SK-N-SH treated with all-trans-retinoic acid at 6 μM for 48 hours (cell line): ENCODE results near the gene DOCK2.

Experiments
- ISL1 ChIP-seq: fragments of 250-450 bp; sonication (Bioruptor Pico); IDR thresholded peaks from 2 replicates; pipeline ENCODE4 v2.1.2; 2022; ENCODE audit warnings: mild to moderate bottlenecking, moderate library complexity
- ZFP30 ChIP-seq: fragments of 450-650 bp; formaldehyde crosslinking; IDR thresholded peaks from 2 replicates; pipeline ENCODE4 v1.5.0; 2022; ENCODE audit warnings: mild to moderate bottlenecking, moderate library complexity
- TF ChIP-seq, protein P1 (sequence below): fragments of 250-450 bp; sonication (Bioruptor Pico); IDR thresholded peaks from 2 replicates; pipeline ENCODE4 v1.5.1; 2020; ENCODE audit warnings: low read depth, mild to moderate bottlenecking, moderate library complexity
- TF ChIP-seq, protein P2 (sequence below): fragments of 250-450 bp; sonication (Bioruptor Pico); IDR thresholded peaks from 2 replicates; pipeline ENCODE4 v1.5.0; 2020; ENCODE audit warnings: mild to moderate bottlenecking, moderate library complexity
- TF ChIP-seq, protein P3 (sequence below): fragments of 250-450 bp; sonication (Bioruptor Pico); IDR thresholded peaks from 2 replicates; pipeline ENCODE4 v1.8.0; 2021; ENCODE audit warnings: low read depth, mild to moderate bottlenecking, moderate library complexity, borderline replicate concordance

DNA sequence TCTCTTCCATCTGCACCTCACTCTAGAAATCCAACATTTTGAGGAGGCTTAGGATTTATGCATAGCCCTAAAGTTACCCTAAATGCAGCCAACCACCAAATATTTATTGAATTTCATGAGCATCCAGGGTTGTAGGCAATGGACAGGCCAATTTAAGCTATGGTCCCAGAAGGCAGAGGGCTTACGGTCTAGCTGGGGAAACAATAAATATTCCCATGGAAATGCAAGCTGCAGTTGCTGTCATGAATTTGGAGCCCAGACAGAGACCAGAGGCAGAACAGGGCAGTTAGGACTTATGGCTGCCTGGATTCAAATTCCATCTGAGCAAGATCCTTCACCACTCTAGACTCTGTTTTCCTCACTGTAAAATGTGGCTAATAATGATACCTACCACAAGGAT, 352.3 kb downstream of the DOCK2 start:
- TF ChIP-seq ZFP30 (CRISPR knock-in tag) (no peak), ISL1 (CRISPR knock-in tag) (no peak)
- TF ChIP-seq, protein P1, sequence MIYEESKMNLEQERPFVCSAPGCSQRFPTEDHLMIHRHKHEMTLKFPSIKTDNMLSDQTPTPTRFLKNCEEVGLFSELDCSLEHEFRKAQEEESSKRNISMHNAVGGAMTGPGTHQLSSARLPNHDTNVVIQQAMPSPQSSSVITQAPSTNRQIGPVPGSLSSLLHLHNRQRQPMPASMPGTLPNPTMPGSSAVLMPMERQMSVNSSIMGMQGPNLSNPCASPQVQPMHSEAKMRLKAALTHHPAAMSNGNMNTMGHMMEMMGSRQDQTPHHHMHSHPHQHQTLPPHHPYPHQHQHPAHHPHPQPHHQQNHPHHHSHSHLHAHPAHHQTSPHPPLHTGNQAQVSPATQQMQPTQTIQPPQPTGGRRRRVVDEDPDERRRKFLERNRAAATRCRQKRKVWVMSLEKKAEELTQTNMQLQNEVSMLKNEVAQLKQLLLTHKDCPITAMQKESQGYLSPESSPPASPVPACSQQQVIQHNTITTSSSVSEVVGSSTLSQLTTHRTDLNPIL (CRISPR knock-in tag) = no peak
- TF ChIP-seq, protein P2, sequence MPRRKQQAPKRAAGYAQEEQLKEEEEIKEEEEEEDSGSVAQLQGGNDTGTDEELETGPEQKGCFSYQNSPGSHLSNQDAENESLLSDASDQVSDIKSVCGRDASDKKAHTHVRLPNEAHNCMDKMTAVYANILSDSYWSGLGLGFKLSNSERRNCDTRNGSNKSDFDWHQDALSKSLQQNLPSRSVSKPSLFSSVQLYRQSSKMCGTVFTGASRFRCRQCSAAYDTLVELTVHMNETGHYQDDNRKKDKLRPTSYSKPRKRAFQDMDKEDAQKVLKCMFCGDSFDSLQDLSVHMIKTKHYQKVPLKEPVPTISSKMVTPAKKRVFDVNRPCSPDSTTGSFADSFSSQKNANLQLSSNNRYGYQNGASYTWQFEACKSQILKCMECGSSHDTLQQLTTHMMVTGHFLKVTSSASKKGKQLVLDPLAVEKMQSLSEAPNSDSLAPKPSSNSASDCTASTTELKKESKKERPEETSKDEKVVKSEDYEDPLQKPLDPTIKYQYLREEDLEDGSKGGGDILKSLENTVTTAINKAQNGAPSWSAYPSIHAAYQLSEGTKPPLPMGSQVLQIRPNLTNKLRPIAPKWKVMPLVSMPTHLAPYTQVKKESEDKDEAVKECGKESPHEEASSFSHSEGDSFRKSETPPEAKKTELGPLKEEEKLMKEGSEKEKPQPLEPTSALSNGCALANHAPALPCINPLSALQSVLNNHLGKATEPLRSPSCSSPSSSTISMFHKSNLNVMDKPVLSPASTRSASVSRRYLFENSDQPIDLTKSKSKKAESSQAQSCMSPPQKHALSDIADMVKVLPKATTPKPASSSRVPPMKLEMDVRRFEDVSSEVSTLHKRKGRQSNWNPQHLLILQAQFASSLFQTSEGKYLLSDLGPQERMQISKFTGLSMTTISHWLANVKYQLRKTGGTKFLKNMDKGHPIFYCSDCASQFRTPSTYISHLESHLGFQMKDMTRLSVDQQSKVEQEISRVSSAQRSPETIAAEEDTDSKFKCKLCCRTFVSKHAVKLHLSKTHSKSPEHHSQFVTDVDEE (CRISPR knock-in tag) = no peak
- TF ChIP-seq, protein P3, sequence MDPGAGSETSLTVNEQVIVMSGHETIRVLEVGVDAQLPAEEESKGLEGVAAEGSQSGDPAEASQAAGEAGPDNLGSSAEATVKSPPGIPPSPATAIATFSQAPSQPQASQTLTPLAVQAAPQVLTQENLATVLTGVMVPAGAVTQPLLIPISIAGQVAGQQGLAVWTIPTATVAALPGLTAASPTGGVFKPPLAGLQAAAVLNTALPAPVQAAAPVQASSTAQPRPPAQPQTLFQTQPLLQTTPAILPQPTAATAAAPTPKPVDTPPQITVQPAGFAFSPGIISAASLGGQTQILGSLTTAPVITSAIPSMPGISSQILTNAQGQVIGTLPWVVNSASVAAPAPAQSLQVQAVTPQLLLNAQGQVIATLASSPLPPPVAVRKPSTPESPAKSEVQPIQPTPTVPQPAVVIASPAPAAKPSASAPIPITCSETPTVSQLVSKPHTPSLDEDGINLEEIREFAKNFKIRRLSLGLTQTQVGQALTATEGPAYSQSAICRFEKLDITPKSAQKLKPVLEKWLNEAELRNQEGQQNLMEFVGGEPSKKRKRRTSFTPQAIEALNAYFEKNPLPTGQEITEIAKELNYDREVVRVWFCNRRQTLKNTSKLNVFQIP = no peak
